Measurements from ENCODE around the gene FXYD2.

DNA sequence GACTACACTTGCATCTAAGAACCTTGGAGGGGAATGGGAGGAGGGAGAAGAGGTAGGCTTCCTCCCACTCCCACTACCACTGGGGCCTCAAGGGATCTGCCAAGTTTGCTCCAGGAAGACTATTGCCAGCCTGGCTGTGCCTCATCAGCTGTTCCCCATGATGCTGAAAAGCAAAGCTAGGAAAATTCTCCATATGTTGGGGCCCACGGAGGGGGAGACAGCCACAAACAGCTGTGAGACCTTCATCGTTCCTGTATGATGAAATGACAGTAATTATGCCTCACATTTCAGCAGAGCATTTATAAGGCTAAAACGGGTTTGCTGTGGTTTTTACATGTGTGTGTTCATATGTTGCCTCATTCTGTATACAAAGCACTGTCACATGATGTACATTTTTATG, 34.3 kb downstream of the FXYD2 start:
- no peak for TF ChIP-seq FOXM1 (IDR thresholded peaks at IDR 0.05; ENCODE audit: borderline replicate concordance)
- TF ChIP-seq SUZ12 (IDR thresholded peaks at IDR 0.05): no peak
- no peak for TF ChIP-seq FOXK2 (IDR thresholded peaks at IDR 0.05)
- no peak for TF ChIP-seq FOXA1 (IDR thresholded peaks at IDR 0.05)
- no peak for TF ChIP-seq NFRKB (IDR thresholded peaks at IDR 0.05)
- TF ChIP-seq CTBP1 (IDR thresholded peaks at IDR 0.05; ENCODE audit: borderline replicate concordance): no peak
